SK-N-SH (cell line): ENCODE results near the gene AQP1. TPM values are rescaled to one million over a fixed set of nuclear protein-coding genes. Genes with fewer than 3 reads are reported as not detected.

Experiments used
- CTCF ChIA-PET: fragments of 300-600, 350-600 bp; formaldehyde crosslinking; extraction: SDS; loops from one replicate; lab custom pipeline; 2021; lab: Yijun Ruan, JAX
- POLR2A ChIA-PET: fragments of 350-600 bp; sonication (Branson Sonifier 250); formaldehyde crosslinking; extraction: SDS; loops from one replicate; lab custom pipeline; 2020; ENCODE audit warnings: antibody characterized with exemption, inconsistent platforms; lab: Yijun Ruan, JAX
- DNase-seq: peaks from one replicate; pipeline ENCODE4 v3.0.0; 2012
- H2AFZ ChIP-seq: fragments of 200-600 bp; sonication (generic); 2 replicates; pipeline ENCODE4 v1.8.1; 2016; ENCODE audit warnings: antibody characterized with exemption, mild to moderate bottlenecking, low read depth
- H3F3A ChIP-seq: fragments of 200-600 bp; sonication (generic); replicated peaks from 2 replicates; pipeline ENCODE3; 2016; ENCODE audit warnings: antibody characterized with exemption, mild to moderate bottlenecking; ENCODE audit not compliant: insufficient read depth
- H3K27ac ChIP-seq, 2 experiments: fragments of 200-500 bp in 1 of 2; fragments of 200-600 bp in 1 of 2; sonication (Bioruptor generic) in 1 of 2; sonication (generic), shearing (Covaris generic) in 1 of 2; 2 replicates each; pipeline versions ENCODE4 v1.5.1 to v1.6.1; 2014 to 2016; ENCODE audit warnings: low read depth in 2 of 2, inconsistent platforms in 1 of 2, low read length in 1 of 2, mild to moderate bottlenecking in 1 of 2, mixed read lengths in 1 of 2
- H3K27me3 ChIP-seq: fragments of 200-600 bp; sonication (generic), shearing (Covaris generic); 2 replicates; pipeline ENCODE4 v1.6.1; 2016; ENCODE audit warnings: mixed run types; ENCODE audit not compliant: insufficient read depth
- H3K36me3 ChIP-seq, 2 experiments: fragments of 200-500 bp in 1 of 2; fragments of 200-600 bp in 1 of 2; sonication (Bioruptor generic) in 1 of 2; sonication (generic) in 1 of 2; replicated peaks in 1 of 2; 2 replicates each; pipeline versions ENCODE3 to v1.5.1; 2014 to 2016; ENCODE audit warnings: low read length in 1 of 2, mild to moderate bottlenecking in 1 of 2; ENCODE audit not compliant: insufficient read depth in 2 of 2, control insufficient read depth in 1 of 2
- H3K4me1 ChIP-seq, 2 experiments: fragments of 200-500 bp in 1 of 2; fragments of 200-600 bp in 1 of 2; sonication (Bioruptor generic) in 1 of 2; sonication (generic), shearing (Covaris generic) in 1 of 2; 2 replicates each; pipeline versions ENCODE4 v1.5.1 to v1.6.1; 2014 to 2016; ENCODE audit warnings: low read depth in 1 of 2, low read length in 1 of 2, mixed run types in 1 of 2; ENCODE audit not compliant: insufficient read depth in 2 of 2, control insufficient read depth in 1 of 2
- H3K4me2 ChIP-seq: fragments of 200-600 bp; sonication (generic), shearing (Covaris generic); 2 replicates; pipeline ENCODE4 v1.6.1; 2017; ENCODE audit warnings: mixed run types
- H3K4me3 ChIP-seq, 2 experiments: fragments of 200-500 bp in 1 of 2; fragments of 200-600 bp in 1 of 2; sonication (Bioruptor generic) in 1 of 2; sonication (generic), shearing (Covaris generic) in 1 of 2; 2 replicates each; pipeline versions ENCODE4 v1.5.1 to v1.8.1; 2014 to 2016; ENCODE audit warnings: low read depth in 2 of 2, inconsistent platforms in 1 of 2, low read length in 1 of 2, mild to moderate bottlenecking in 1 of 2, mixed read lengths in 1 of 2, moderate library complexity in 1 of 2
- H3K79me2 ChIP-seq: fragments of 200-600 bp; sonication (generic); 2 replicates; pipeline ENCODE4 v1.8.1; 2017; ENCODE audit warnings: mild to moderate bottlenecking; ENCODE audit not compliant: insufficient read depth
- H3K9ac ChIP-seq: fragments of 200-600 bp; sonication (generic); 2 replicates; pipeline ENCODE4 v1.6.1; 2017; ENCODE audit warnings: mixed run types
- H3K9me2 ChIP-seq: fragments of 200-600 bp; sonication (generic); 2 replicates; pipeline ENCODE4 v1.6.1; 2017; ENCODE audit warnings: mixed run types
- H3K9me3 ChIP-seq: fragments of 200-600 bp; sonication (generic); 2 replicates; pipeline ENCODE4 v1.6.1; 2017; ENCODE audit warnings: mixed run types, mild to moderate bottlenecking, moderate library complexity
- H4K20me1 ChIP-seq: fragments of 200-600 bp; sonication (generic); 2 replicates; pipeline ENCODE4 v1.6.1; 2017; ENCODE audit warnings: mild to moderate bottlenecking, mixed run types; ENCODE audit not compliant: insufficient read depth
- CHD2 ChIP-seq: fragments of 150-350 bp; IDR thresholded peaks from 2 replicates; pipeline ENCODE4 v1.6.1; 2018; ENCODE audit warnings: low read length; ENCODE audit not compliant: partially characterized antibody
- ELF1 ChIP-seq: IDR thresholded peaks from 2 replicates; pipeline ENCODE4 v1.4.0; 2012
- EP300 ChIP-seq, 2 experiments: IDR thresholded peaks; 2 replicates each; pipeline versions ENCODE4 v1.4.0 to v1.6.1; 2012; ENCODE audit warnings: borderline replicate concordance in 1 of 2, low read depth in 1 of 2, low read length in 1 of 2
- FOXJ3 ChIP-seq: sonication (generic); formaldehyde crosslinking; IDR thresholded peaks from 2 replicates; pipeline ENCODE4 v1.5.1; 2020; ENCODE audit warnings: mild to moderate bottlenecking, missing genetic modification reagents
- GATA2 ChIP-seq: sonication (generic); formaldehyde crosslinking; IDR thresholded peaks from 2 replicates; pipeline ENCODE4 v1.5.0; 2020; ENCODE audit warnings: mild to moderate bottlenecking, missing genetic modification reagents
- JUND ChIP-seq: IDR thresholded peaks from 2 replicates; pipeline ENCODE4 v1.4.0; 2012
- MXI1 ChIP-seq: IDR thresholded peaks from 2 replicates; pipeline ENCODE4 v1.6.1; 2012; ENCODE audit warnings: mild to moderate bottlenecking, low read depth, low read length, improper control_type of control experiment
- NRF1 ChIP-seq: IDR thresholded peaks from 2 replicates; pipeline ENCODE4 v1.6.1; 2012; ENCODE audit warnings: low read depth, mild to moderate bottlenecking, low read length
- RAD21 ChIP-seq: IDR thresholded peaks from 2 replicates; pipeline ENCODE4 v1.6.1; 2012; ENCODE audit warnings: mild to moderate bottlenecking, low read length
- SIN3A ChIP-seq: IDR thresholded peaks from 2 replicates; pipeline ENCODE4 v1.6.1; 2012; ENCODE audit warnings: low read depth, mild to moderate bottlenecking, low read length, moderate library complexity, borderline replicate concordance
- SMC3 ChIP-seq: IDR thresholded peaks from 2 replicates; pipeline ENCODE4 v1.6.1; 2012; ENCODE audit warnings: low read depth, low read length, improper control_type of control experiment
- TCF12 ChIP-seq: IDR thresholded peaks from 2 replicates; pipeline ENCODE4 v1.4.0; 2012
- WGBS: methylation state at CpG from one replicate; pipeline ENCODE4 v1.1.6; 2017; ENCODE audit warnings: low lambda C conversion rate; 5-methylcytosine and 5-hydroxymethylcytosine counted together
- polyA plus RNA-seq, 3 experiments: library from polyadenylated mRNA; depleted of rRNA; stranded (reverse); fragments of >200 nt; gene quantifications; 2 replicates each; pipeline ENCODE4 v1.2.3, GENCODE V29; 2012
- TF ChIP-seq, protein P1 (sequence below): fragments of 200-600 bp; sonication (generic); IDR thresholded peaks from 2 replicates; pipeline ENCODE4 v1.6.1; 2017; ENCODE audit warnings: antibody characterized with exemption, mild to moderate bottlenecking, moderate library complexity
- TF ChIP-seq, protein P2 (sequence below): IDR thresholded peaks from 2 replicates; pipeline ENCODE4 v1.4.0; 2012; ENCODE audit warnings: low read depth, borderline replicate concordance

The AQP1 gene
- polyA plus RNA-seq, 1 of the 3 experiments (the other 2 are of a cell fraction): 1.7 TPM

DNA sequence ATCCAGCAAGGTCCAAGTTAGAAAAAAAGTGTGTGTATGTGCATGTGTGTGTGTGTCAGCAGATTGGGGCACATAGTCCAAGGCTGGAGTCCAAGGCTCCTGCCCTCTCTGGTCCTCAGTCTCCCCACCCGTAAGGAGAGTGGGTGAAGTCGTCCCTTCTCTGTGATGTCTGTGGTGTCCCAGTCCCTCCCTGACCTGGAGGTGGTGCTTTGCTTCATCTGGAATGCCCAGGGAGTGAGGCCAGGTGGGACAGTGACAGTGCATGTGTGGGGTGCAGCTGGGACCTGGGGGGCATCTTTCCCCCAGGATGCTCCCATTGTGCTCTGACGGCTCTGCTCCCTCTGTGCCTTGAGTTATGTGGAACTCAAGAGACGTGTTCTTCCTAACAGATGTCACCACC lies 18.0 kb downstream of the AQP1 start:
- Histone ChIP-seq H3K9ac (no peak overlapping the region), H3K4me2 (no peak overlapping the region), H4K20me1 (no peaks in the 10 kb centered on the region), H3K4me1 (peaks cover 0 to 38% of the 10 kb centered on the region in 2 experiments; a peak in 1 of 4 replicates), H3K9me2 (no peaks in the 10 kb centered on the region), H2AFZ (no peak overlapping the region), H3K4me3 (no peak overlapping the region), H3K9me3 (no peaks in the 10 kb centered on the region), H3F3A (no peaks in the 10 kb centered on the region), H3K27me3 (no peaks in the 10 kb centered on the region), H3K27ac (no peak overlapping the region), H3K36me3 (no peaks in the 10 kb centered on the region), H3K79me2 (no peaks in the 10 kb centered on the region)
- DNase-seq: peak; percentile 12
- ChIA-PET CTCF (interaction anchor here (0.8 to 4.2 kb wide), 8 partner anchors 9 to 192 kb away, joined by 3 to 56 read pairs (median 6); partner anchors contain the start of genes AQP1 and GHRHR), POLR2A (interaction anchor here (0.5 to 1.5 kb wide), 3 partner anchors 9 to 307 kb away, joined by 3 to 4 read pairs (median 4); no protein-coding TSS in a partner anchor)
- TF ChIP-seq GATA2 (CRISPR knock-in tag): no peak
- TF ChIP-seq, protein P1, sequence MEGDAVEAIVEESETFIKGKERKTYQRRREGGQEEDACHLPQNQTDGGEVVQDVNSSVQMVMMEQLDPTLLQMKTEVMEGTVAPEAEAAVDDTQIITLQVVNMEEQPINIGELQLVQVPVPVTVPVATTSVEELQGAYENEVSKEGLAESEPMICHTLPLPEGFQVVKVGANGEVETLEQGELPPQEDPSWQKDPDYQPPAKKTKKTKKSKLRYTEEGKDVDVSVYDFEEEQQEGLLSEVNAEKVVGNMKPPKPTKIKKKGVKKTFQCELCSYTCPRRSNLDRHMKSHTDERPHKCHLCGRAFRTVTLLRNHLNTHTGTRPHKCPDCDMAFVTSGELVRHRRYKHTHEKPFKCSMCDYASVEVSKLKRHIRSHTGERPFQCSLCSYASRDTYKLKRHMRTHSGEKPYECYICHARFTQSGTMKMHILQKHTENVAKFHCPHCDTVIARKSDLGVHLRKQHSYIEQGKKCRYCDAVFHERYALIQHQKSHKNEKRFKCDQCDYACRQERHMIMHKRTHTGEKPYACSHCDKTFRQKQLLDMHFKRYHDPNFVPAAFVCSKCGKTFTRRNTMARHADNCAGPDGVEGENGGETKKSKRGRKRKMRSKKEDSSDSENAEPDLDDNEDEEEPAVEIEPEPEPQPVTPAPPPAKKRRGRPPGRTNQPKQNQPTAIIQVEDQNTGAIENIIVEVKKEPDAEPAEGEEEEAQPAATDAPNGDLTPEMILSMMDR: no peak
- TF ChIP-seq RAD21: no peak
- no peak for TF ChIP-seq ELF1
- TF ChIP-seq, protein P2, sequence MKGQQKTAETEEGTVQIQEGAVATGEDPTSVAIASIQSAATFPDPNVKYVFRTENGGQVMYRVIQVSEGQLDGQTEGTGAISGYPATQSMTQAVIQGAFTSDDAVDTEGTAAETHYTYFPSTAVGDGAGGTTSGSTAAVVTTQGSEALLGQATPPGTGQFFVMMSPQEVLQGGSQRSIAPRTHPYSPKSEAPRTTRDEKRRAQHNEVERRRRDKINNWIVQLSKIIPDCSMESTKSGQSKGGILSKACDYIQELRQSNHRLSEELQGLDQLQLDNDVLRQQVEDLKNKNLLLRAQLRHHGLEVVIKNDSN: no peak
- no peak for TF ChIP-seq TCF12
- no peak for TF ChIP-seq JUND
- TF ChIP-seq SIN3A: no peak
- TF ChIP-seq CHD2: no peak
- WGBS: 84% methylated on average over 3 of the region's 4 CpGs

DNA sequence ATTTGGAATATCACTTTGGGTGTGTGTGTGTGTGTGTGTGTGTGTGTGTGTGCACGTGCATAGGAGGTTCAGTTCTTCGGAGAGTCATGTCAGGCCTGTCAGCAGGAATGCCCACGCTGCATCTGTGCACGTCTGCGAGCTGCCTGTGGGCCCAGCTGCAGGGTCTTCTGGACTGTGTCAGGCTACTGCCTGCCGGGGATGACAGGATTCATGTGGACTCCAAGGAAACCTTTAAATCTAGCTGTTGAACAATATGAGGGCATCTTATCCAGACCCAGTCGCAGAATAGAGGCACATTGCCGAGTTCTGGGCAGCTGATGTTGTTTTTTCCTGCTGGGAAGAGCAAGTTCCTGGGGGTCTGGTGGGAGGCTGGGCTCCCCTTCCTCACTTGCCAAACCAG lies 19.0 kb downstream of the AQP1 start:
- Histone ChIP-seq H3K4me1 (peaks cover 0 to 36% of the 10 kb centered on the region in 2 experiments; a peak in 1 of 4 replicates), H2AFZ (no peak overlapping the region), H3K9me2 (no peaks in the 10 kb centered on the region), H3K27me3 (no peaks in the 10 kb centered on the region), H3F3A (no peaks in the 10 kb centered on the region), H3K79me2 (no peaks in the 10 kb centered on the region), H3K9me3 (no peaks in the 10 kb centered on the region), H4K20me1 (no peaks in the 10 kb centered on the region), H3K27ac (peak overlapping the region in 1 of 2 experiments; percentile 1; a peak in 1 of 4 replicates), H3K36me3 (no peaks in the 10 kb centered on the region), H3K4me3 (no peak overlapping the region), H3K4me2 (no peak overlapping the region), H3K9ac (no peak overlapping the region)
- 32% methylated on average over 8 of the region's 8 CpGs for WGBS
- peak; percentile 83 for DNase-seq
- CTCF ChIA-PET: interaction anchor here (0.6 to 9.6 kb wide), 11 partner anchors 9 to 195 kb away, joined by 3 to 103 read pairs (median 6); partner anchors contain the start of gene AQP1
- POLR2A ChIA-PET: interaction anchor here (0.8 to 1.5 kb wide), 2 partner anchors 8 to 123 kb away, joined by 3 to 4 read pairs; no protein-coding TSS in a partner anchor
- TF ChIP-seq FOXJ3 (CRISPR knock-in tag): peak; percentile 77
- peak; percentile 66; the same call in 1 of the 2 replicates for TF ChIP-seq TCF12
- peak; percentile 52 for TF ChIP-seq CHD2
- TF ChIP-seq MXI1: peak; percentile 91
- no peak for TF ChIP-seq SMC3
- TF ChIP-seq NRF1: no peak
- peak; percentile 25; the same call in 1 of the 2 replicates for TF ChIP-seq GATA2 (CRISPR knock-in tag)
- peak in 1 of 2 experiments; percentile 72; a peak in 2 of 4 replicates for TF ChIP-seq EP300 (IDR thresholded peaks at IDR 0.05; ENCODE audit: borderline replicate concordance in 1 of 2, low read depth in 1 of 2, low read length in 1 of 2)
